Rectal smooth muscle tissue (tissue), 1 donor: ENCODE data around the gene FYB1.
"Not testable (repeated sequence)": the region's sequence is repeated elsewhere in the genome, so short reads cannot be mapped to it uniquely, and the experiment has no call there.

Experiments used
- H3K27ac ChIP-seq: one replicate; pipeline ENCODE4 v1.7.0; 2013; ENCODE audit warnings: low read depth, low read length, inconsistent platforms
- H3K27me3 ChIP-seq: one replicate; pipeline ENCODE4 v1.7.0; 2013; ENCODE audit warnings: low read length; ENCODE audit not compliant: control insufficient read depth, insufficient read depth
- H3K36me3 ChIP-seq: one replicate; pipeline ENCODE4 v1.7.0; 2013; ENCODE audit warnings: low read length; ENCODE audit not compliant: control insufficient read depth, insufficient read depth
- H3K4me1 ChIP-seq: one replicate; pipeline ENCODE4 v1.7.0; 2013; ENCODE audit warnings: low read length; ENCODE audit not compliant: control insufficient read depth, insufficient read depth
- H3K4me3 ChIP-seq: one replicate; pipeline ENCODE4 v1.7.0; 2013; ENCODE audit warnings: low read length
- H3K9ac ChIP-seq: one replicate; pipeline ENCODE4 v1.7.0; 2013; ENCODE audit warnings: low read length

Gene FYB1

GRCh38 chr5:39187831-39188731 is 31.3 kb downstream of the FYB1 start:
- Histone ChIP-seq H3K4me1 (no peaks in the 10 kb centered on the region), H3K4me3 (no peak overlapping the region), H3K27me3 (no peaks in the 10 kb centered on the region), H3K36me3 (no peaks in the 10 kb centered on the region), H3K27ac (no peak overlapping the region), H3K9ac (no peak overlapping the region)

- H3K4me1 ChIP-seq, result no peaks in the 10 kb centered on the region
- H3K27me3 ChIP-seq, result no peaks in the 10 kb centered on the region
- H3K27ac ChIP-seq, result no peak overlapping the region
- H3K4me3 ChIP-seq, result no peak overlapping the region
- no peaks in the 10 kb centered on the region for H3K36me3 ChIP-seq
- H3K9ac ChIP-seq, result no peak overlapping the region
Observed at GRCh38 chr5:39186722-39187539, 32.4 kb downstream of the FYB1 start.

GRCh38 chr5:39186289-39186688 is 33.1 kb downstream of the FYB1 start:
- Histone ChIP-seq H3K9ac (no peak overlapping the region), H3K4me1 (no peaks in the 10 kb centered on the region), H3K27me3 (no peaks in the 10 kb centered on the region), H3K27ac (no peak overlapping the region), H3K36me3 (no peaks in the 10 kb centered on the region), H3K4me3 (no peak overlapping the region)

- Histone ChIP-seq H3K4me3 (no peak overlapping the region), H3K27me3 (no peaks in the 10 kb centered on the region), H3K9ac (no peak overlapping the region), H3K4me1 (no peaks in the 10 kb centered on the region), H3K36me3 (no peaks in the 10 kb centered on the region), H3K27ac (no peak overlapping the region)
Observed at GRCh38 chr5:39185761-39186160, 33.6 kb downstream of the FYB1 start.

GRCh38 chr5:39179561-39179960 is 39.8 kb downstream of the FYB1 start:
- not testable (repeated sequence) for H3K27me3 ChIP-seq, H3K27ac ChIP-seq, H3K4me1 ChIP-seq, H3K4me3 ChIP-seq, H3K36me3 ChIP-seq, H3K9ac ChIP-seq

GRCh38 chr5:39178861-39179260 is 40.5 kb downstream of the FYB1 start:
- H3K4me1 ChIP-seq, result no peaks in the 10 kb centered on the region

GRCh38 chr5:39178171-39178570 is 41.2 kb downstream of the FYB1 start:
- Histone ChIP-seq H3K4me3 (no peak overlapping the region), H3K4me1 (no peaks in the 10 kb centered on the region), H3K27ac (no peak overlapping the region), H3K27me3 (no peaks in the 10 kb centered on the region), H3K36me3 (no peaks in the 10 kb centered on the region), H3K9ac (no peak overlapping the region)

More at GRCh38 chr5:39178861-39179260, 40.5 kb downstream of the FYB1 start:
- no peaks in the 10 kb centered on the region for H3K36me3 ChIP-seq
- H3K27ac ChIP-seq, result no peak overlapping the region
- no peaks in the 10 kb centered on the region for H3K27me3 ChIP-seq
- H3K9ac ChIP-seq, result no peak overlapping the region
- H3K4me3 ChIP-seq, result no peak overlapping the region

- Histone ChIP-seq H3K27me3 (no peaks in the 10 kb centered on the region), H3K36me3 (no peaks in the 10 kb centered on the region), H3K27ac (no peak overlapping the region), H3K4me3 (no peak overlapping the region), H3K9ac (no peak overlapping the region), H3K4me1 (no peaks in the 10 kb centered on the region)
Observed at GRCh38 chr5:39177631-39177964, 41.8 kb downstream of the FYB1 start.

GRCh38 chr5:39176759-39177630 is 42.4 kb downstream of the FYB1 start:
- H3K27ac ChIP-seq, result no peak overlapping the region
- no peaks in the 10 kb centered on the region for H3K36me3 ChIP-seq
- no peak overlapping the region for H3K9ac ChIP-seq
- H3K4me1 ChIP-seq, result no peaks in the 10 kb centered on the region
- H3K4me3 ChIP-seq, result no peak overlapping the region
- H3K27me3 ChIP-seq, result no peaks in the 10 kb centered on the region

- Histone ChIP-seq H3K27ac (no peak overlapping the region), H3K9ac (no peak overlapping the region), H3K4me1 (no peaks in the 10 kb centered on the region), H3K4me3 (no peak overlapping the region), H3K27me3 (no peaks in the 10 kb centered on the region), H3K36me3 (no peaks in the 10 kb centered on the region)
Observed at GRCh38 chr5:39175273-39175955, 43.9 kb downstream of the FYB1 start.

GRCh38 chr5:39173069-39173468 is 46.3 kb downstream of the FYB1 start:
- Histone ChIP-seq H3K36me3 (no peaks in the 10 kb centered on the region), H3K9ac (no peak overlapping the region), H3K27me3 (no peaks in the 10 kb centered on the region), H3K4me3 (no peak overlapping the region), H3K4me1 (no peaks in the 10 kb centered on the region), H3K27ac (no peak overlapping the region)

GRCh38 chr5:39172593-39172992 is 46.8 kb downstream of the FYB1 start:
- Histone ChIP-seq H3K4me1 (no peaks in the 10 kb centered on the region), H3K27me3 (no peaks in the 10 kb centered on the region), H3K36me3 (no peaks in the 10 kb centered on the region), H3K27ac (no peak overlapping the region), H3K4me3 (no peak overlapping the region), H3K9ac (no peak overlapping the region)
